ENCODE results near the gene BTNL2.
"Not testable (repeated sequence)": the region's sequence is repeated elsewhere in the genome, so short reads cannot be mapped to it uniquely, and the experiment has no call there.

Gene BTNL2

GRCh38 chr6:32359225-32359624, 47.8 kb downstream of the BTNL2 start:
- DNase-seq = not testable (repeated sequence)

- not testable (repeated sequence) for DNase-seq
Observed at GRCh38 chr6:32358548-32358947, 48.4 kb downstream of the BTNL2 start.

GRCh38 chr6:32355018-32355417, 52.0 kb downstream of the BTNL2 start:
- no peak for DNase-seq

DNA sequence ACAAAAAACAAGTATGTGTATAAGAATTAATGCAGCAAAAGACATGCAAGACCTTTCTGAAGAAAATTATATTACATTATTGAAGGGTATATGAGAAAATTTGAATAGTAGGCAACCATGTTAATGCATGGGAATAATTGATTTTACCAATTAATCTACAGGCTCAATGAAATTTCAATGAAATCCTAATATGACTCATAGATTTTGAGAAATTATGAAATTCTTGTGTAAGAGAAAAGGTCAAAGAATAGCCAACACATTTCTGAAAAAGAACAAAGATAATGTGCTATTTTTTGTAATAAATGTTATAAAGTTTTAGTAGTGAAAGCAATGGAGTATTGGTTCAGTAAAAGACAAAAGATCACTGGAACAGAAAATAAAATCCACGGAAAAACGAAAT, 53.6 kb downstream of the BTNL2 start:
- DNase-seq = no peak
